Natural killer cell (primary cell): Measurements from ENCODE around the gene MRGPRD. TPM values are rescaled to one million over a fixed set of nuclear protein-coding genes. Genes with fewer than 3 reads are reported as not detected.
A peak's percentile ranks its signal among the peaks of the same experiment; 100 is the strongest.
"Not testable (repeated sequence)": the region's sequence is repeated elsewhere in the genome, so short reads cannot be mapped to it uniquely, and the experiment has no call there.

ENCODE experiments used
- ATAC-seq, 3 donors: fragments of 150-1000 bp in 2 of 3; fragments of 200-7000 bp in 1 of 3; cut with Tn5 transposase; 1 replicate in 1 of 3; 2 replicates in 2 of 3; pipeline ENCODE4 v1.10.0; 2021; ENCODE audit warnings: mild to moderate bottlenecking in 2 of 3, moderate library complexity in 2 of 3
- DNase-seq, 2 donors: peaks; one replicate each; pipeline versions ENCODE4 v3.0.0 to v3.0.0-alpha.2; 2013 to 2021; ENCODE audit warnings: mixed read lengths in 1 of 2
- H3K27ac ChIP-seq: one replicate; pipeline ENCODE4 v1.5.1; 2013; ENCODE audit warnings: mild to moderate bottlenecking, low read length
- H3K27me3 ChIP-seq: one replicate; pipeline ENCODE4 v1.6.1; 2013; ENCODE audit warnings: low read length; ENCODE audit not compliant: control insufficient read depth, insufficient read depth
- H3K36me3 ChIP-seq: one replicate; pipeline ENCODE4 v1.6.1; 2013; ENCODE audit warnings: low read length; ENCODE audit not compliant: control insufficient read depth, insufficient read depth
- H3K4me1 ChIP-seq: one replicate; pipeline ENCODE4 v1.6.1; 2013; ENCODE audit warnings: low read length; ENCODE audit not compliant: control insufficient read depth, insufficient read depth
- H3K4me3 ChIP-seq: one replicate; pipeline ENCODE4 v1.5.1; 2013; ENCODE audit warnings: low read length
- H3K9me3 ChIP-seq: one replicate; pipeline ENCODE4 v1.6.1; 2013; ENCODE audit warnings: low read length; ENCODE audit not compliant: control insufficient read depth, insufficient read depth
- H3K27ac Mint-ChIP-seq, 2 donors: one replicate each; pipeline ENCODE4 v1.8.0; 2022; ENCODE audit warnings: mild to moderate bottlenecking in 2 of 2, mixed read lengths in 2 of 2, moderate library complexity in 1 of 2
- H3K27me3 Mint-ChIP-seq, 2 donors: one replicate each; pipeline ENCODE4 v1.8.0; 2022; ENCODE audit warnings: low read depth in 2 of 2, mixed read lengths in 2 of 2
- H3K36me3 Mint-ChIP-seq: one replicate; pipeline ENCODE4 v1.8.0; 2022; ENCODE audit warnings: mixed read lengths
- H3K4me1 Mint-ChIP-seq, 2 donors: one replicate each; pipeline ENCODE4 v1.8.0; 2022; ENCODE audit warnings: mixed read lengths in 2 of 2
- H3K4me3 Mint-ChIP-seq: one replicate; pipeline ENCODE4 v1.8.0; 2022; ENCODE audit warnings: mild to moderate bottlenecking, moderate library complexity, mixed read lengths
- H3K9me3 Mint-ChIP-seq, 2 donors: one replicate each; pipeline ENCODE4 v1.8.0; 2022; ENCODE audit warnings: mixed read lengths in 2 of 2
- CTCF ChIP-seq: fragments of 200-600 bp; IDR thresholded peaks from one replicate; pipeline ENCODE4 v1.8.0; 2022; ENCODE audit warnings: antibody characterized with exemption
- WGBS: methylation state at CpG from one replicate; pipeline ENCODE4 v1.1.7; 2013; ENCODE audit warnings: missing lambda C conversion rate; ENCODE audit not compliant: insufficient coverage; 5-methylcytosine and 5-hydroxymethylcytosine counted together
- intact Hi-C: fragments of 100-400 bp; cut with micrococcal nuclease; formaldehyde crosslinking; loops from one replicate; pipeline ENCODE4 v1.14.2; 2022
- total RNA-seq, 4 donors: library from RNA; stranded (reverse); fragments of 120-200 nt in 1 of 4; gene quantifications; one replicate each; pipeline versions ENCODE4 v1.2.3 to v1.2.4, GENCODE V29; 2013 to 2022

MRGPRD gene
- total RNA-seq, 3 donors from 2014 or later (not counting 1 experiment from before 2014, with no cell fraction given), result not detected

- no peak for TF ChIP-seq CTCF
- H3K27ac Mint-ChIP-seq, result no peak overlapping the region
- H3K27me3 ChIP-seq, result no peaks in the 10 kb centered on the region
- peak in 1 of 2 donors; percentile 35 for DNase-seq
- peaks cover 0 to 2% of the 10 kb centered on the region in 2 donors for H3K27me3 Mint-ChIP-seq
- H3K27ac ChIP-seq, result no peak overlapping the region
- no peaks in the 10 kb centered on the region for H3K9me3 ChIP-seq
- peak in 2 of 3 donors; percentile 67 for ATAC-seq
- H3K4me1 ChIP-seq, result no peaks in the 10 kb centered on the region
- H3K4me1 Mint-ChIP-seq, result no peaks in the 10 kb centered on the region
- WGBS, result 92% methylated on average over 23 of the region's 23 CpGs
- H3K4me3 Mint-ChIP-seq, result no peak overlapping the region
- no peaks in the 10 kb centered on the region for H3K9me3 Mint-ChIP-seq
- no peaks in the 10 kb centered on the region for H3K36me3 Mint-ChIP-seq
- no peak overlapping the region for H3K4me3 ChIP-seq
- intact Hi-C loops, result no loop called here
- no peaks in the 10 kb centered on the region for H3K36me3 ChIP-seq
Observed at GRCh38 chr11:68974421-68975194, 6.2 kb downstream of the MRGPRD start.

- H3K9me3 Mint-ChIP-seq, H3K4me3 Mint-ChIP-seq, H3K36me3 ChIP-seq, H3K9me3 ChIP-seq, DNase-seq, H3K36me3 Mint-ChIP-seq, ATAC-seq, H3K4me3 ChIP-seq, intact Hi-C loops, H3K27me3 Mint-ChIP-seq, H3K27me3 ChIP-seq, H3K27ac ChIP-seq, H3K4me1 ChIP-seq, H3K4me1 Mint-ChIP-seq, H3K27ac Mint-ChIP-seq: not testable (repeated sequence)
- 82% methylated on average over 10 of the region's 12 CpGs for WGBS
Observed at GRCh38 chr11:68973706-68974105, 7.1 kb downstream of the MRGPRD start.

- Histone ChIP-seq H3K9me3 (no peaks in the 10 kb centered on the region), H3K4me1 (no peaks in the 10 kb centered on the region), H3K27me3 (no peaks in the 10 kb centered on the region), H3K4me3 (no peak overlapping the region), H3K27ac (no peak overlapping the region), H3K36me3 (no peaks in the 10 kb centered on the region)
- intact Hi-C loops, result no loop called here
- H3K27me3 Mint-ChIP-seq, result peaks cover 0 to 3% of the 10 kb centered on the region in 2 donors
- no peaks in the 10 kb centered on the region for H3K36me3 Mint-ChIP-seq
- no peaks in the 10 kb centered on the region for H3K9me3 Mint-ChIP-seq
- H3K4me3 Mint-ChIP-seq, result no peak overlapping the region
- no peak for TF ChIP-seq CTCF
- no peak for ATAC-seq
- H3K4me1 Mint-ChIP-seq, result no peaks in the 10 kb centered on the region
- DNase-seq, result no peak
- WGBS, result 86% methylated on average over 4 of the region's 4 CpGs
- H3K27ac Mint-ChIP-seq, result no peak overlapping the region
Observed at GRCh38 chr11:68973219-68973618, 7.6 kb downstream of the MRGPRD start.

- peaks cover 0 to 7% of the 10 kb centered on the region in 2 donors for H3K27me3 Mint-ChIP-seq
- Histone ChIP-seq H3K36me3 (no peaks in the 10 kb centered on the region), H3K4me3 (no peak overlapping the region), H3K27me3 (no peaks in the 10 kb centered on the region), H3K4me1 (no peaks in the 10 kb centered on the region), H3K27ac (no peak overlapping the region), H3K9me3 (no peaks in the 10 kb centered on the region)
- H3K36me3 Mint-ChIP-seq, result no peaks in the 10 kb centered on the region
- H3K4me3 Mint-ChIP-seq, result no peak overlapping the region
- no peak overlapping the region for H3K27ac Mint-ChIP-seq
- ATAC-seq, result no peak
- H3K9me3 Mint-ChIP-seq, result no peaks in the 10 kb centered on the region
- intact Hi-C loops, result no loop called here
- no peak for TF ChIP-seq CTCF
- DNase-seq, result no peak
- H3K4me1 Mint-ChIP-seq, result no peaks in the 10 kb centered on the region
- 89% methylated on average over 8 of the region's 8 CpGs for WGBS
Observed at GRCh38 chr11:68970921-68971636, 9.7 kb downstream of the MRGPRD start.
